DMS 273 (cell line): Measurements from ENCODE around the gene FNIP2.

ENCODE experiments used
- DNase-seq: peaks from one replicate; lab custom pipeline; 2025; ENCODE audit not compliant: unreplicated experiment; lab: John Stamatoyannopoulos, UW

FNIP2 gene

GRCh38 chr4:158835226-158836001, 66.6 kb downstream of the FNIP2 start:
- no peak for DNase-seq

- peak; percentile 51 for DNase-seq
Observed at GRCh38 chr4:158836002-158836369, 67.2 kb downstream of the FNIP2 start.

DNA sequence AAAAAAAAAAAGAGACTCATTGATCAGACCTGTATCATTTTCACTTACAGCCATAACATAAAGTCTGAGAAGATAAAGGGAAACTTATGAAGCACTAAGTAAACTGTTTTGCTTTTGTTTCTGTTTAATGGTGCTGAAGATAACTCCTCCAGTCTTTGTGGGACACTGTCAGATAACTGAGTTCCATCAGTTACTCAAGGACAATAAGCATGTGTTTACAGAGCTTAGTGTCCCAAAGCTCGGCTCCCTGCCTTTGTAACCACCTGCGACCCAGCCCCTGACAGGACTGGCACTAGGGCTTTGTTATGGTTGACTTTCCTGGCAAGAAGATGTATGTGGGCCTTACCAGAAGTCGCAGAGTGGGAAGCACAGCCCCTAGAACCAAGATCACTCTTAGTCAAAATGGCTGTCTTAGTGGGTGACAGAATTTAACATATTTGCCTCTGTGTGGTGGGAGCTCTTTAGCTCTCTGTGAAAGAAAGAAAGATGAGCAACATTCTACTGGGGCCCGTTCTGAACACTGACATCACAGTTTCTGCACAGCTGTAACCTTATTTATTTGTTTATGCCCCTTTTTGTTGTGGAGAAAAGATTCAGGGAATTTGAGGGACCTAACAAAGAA, 68.1 kb downstream of the FNIP2 start:
- DNase-seq = no peak

GRCh38 chr4:158837527-158838141, 68.8 kb downstream of the FNIP2 start:
- DNase-seq = no peak

- DNase-seq = no peak
Observed at GRCh38 chr4:158840131-158840530, 71.3 kb downstream of the FNIP2 start.

GRCh38 chr4:158841540-158841939, 72.7 kb downstream of the FNIP2 start:
- DNase-seq = no peak

DNA sequence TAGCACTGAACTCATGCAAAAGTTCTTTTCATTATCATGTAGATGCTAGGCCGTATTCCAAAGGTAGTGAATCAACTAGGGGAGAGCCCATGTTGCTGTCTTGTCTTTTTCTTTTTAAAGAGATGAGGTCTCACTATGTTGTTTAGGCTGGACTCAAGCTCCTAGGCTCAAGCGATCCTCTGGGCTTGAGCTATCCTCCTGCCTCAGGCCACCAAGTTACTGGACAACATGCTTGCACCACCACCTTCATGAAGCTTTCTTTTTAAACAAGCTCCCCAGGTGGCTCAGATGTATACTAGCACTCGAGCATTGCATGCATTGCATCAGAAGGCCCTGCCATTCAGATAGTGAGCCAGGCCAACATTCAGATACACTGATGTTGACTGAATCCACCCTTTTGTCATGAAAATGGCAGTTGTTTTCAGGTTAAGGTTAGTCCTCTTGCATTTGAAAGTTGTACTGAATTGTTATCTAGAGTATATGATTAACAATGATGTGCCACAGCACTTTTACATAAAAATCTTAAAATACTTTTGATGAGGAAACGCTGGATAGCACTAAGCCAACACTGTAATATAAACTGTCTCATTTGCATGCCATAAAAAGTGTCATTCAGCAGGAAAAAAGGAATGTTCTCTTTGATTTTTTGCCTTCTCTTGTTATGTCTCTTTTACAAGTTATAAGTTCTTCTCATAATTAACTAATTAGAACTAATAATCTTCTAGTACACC, 76.7 kb downstream of the FNIP2 start:
- DNase-seq = no peak

DNA sequence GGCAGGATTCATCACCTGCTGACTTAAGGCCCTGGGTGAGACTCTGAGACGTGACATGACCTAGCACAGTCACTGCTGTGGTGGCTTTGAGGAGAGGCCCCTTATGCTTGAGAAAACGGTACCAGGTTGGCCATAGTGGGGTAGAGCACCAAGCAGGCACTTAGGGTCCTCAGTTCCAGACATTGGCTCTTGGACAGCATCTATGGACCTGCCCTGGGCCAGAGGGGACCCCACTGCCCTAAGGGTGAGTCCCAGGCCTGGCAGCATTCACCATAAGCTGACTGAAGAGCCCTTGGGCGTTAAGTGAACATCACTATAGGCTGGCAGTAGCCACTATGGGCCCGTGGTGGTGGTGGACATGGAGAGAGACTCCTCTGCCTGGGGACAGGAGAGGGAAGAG, 78.7 kb downstream of the FNIP2 start:
- DNase-seq = no peak

- DNase-seq = no peak
Observed at GRCh38 chr4:158849681-158850080, 80.9 kb downstream of the FNIP2 start.

DNA sequence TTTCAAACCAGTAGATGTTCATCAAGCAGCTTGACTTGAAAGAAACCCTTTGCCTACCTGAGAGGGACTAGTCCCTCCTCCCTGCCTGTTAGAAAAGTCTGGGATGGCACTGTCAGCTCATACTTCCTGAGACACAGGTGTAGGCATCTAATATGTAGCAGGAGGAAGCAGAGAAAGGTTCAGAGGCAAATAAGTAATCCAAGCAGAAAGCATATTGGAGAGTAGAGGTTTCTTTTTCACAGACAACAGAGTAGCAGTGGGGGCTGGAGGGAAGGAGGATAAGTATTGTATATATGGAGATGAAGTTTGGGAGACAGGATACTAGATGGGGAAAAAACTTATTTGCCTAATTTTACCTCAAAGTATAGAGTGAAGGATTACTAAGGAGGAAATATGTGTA, 81.5 kb downstream of the FNIP2 start:
- no peak for DNase-seq

DNA sequence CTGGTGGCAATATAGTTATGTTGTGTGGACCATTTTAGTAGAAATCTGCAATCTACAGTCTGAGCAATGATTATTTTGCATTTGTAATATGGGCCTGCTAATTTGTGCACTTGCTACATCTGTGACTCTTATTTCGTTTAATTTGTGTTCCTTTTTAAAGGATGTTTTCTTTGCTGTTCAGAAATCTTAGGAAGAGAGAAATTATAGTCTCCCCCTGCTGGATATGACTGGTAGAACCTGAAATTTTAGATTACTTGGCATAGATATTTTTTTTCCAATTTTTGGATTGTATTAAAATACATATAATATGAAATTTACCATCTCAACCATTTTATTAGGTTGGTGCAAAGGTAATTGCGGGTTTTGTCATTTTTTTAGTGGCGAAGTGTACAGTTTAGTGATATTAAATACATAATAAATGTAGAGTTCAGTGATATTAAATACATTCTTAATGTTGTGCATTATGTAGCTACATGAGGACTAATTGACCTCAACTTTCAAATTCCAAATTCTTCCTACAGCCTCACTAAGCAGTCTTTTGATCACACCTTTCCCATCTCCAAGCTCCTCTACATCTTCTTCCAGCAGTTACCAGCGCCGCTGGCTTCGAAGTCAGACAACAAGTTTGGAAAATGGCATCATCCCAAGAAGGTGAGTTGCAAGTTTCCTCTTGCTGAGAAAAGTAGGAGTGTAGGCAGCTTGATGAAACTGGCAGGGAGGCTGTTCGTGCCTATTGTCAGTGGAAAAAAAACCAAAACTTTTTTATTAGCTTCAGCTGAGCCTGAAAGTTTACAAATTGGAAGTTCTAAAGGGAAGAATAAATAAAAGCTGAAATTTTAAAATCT, 82.2 kb downstream of the FNIP2 start:
- DNase-seq = peak; percentile 44

DNA sequence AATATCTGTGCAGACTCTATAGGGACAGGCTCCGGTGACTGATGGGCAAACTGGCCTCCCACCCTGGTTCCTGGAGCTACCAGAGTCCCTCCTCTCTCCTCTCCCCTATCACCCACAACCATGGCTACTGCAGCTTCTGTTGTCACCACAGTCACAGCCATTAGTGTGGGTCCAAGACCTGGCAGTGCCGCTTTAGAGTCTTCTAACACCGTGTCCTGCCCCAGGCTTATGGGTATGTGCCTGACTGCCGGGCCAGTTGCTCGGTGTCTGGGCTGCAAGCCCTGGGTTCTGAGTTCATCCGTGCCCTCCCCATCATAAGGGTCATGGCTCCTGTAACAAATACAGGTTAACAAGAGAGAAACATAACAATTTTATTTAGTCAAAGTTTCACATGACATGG, 85.4 kb downstream of the FNIP2 start:
- no peak for DNase-seq

DNA sequence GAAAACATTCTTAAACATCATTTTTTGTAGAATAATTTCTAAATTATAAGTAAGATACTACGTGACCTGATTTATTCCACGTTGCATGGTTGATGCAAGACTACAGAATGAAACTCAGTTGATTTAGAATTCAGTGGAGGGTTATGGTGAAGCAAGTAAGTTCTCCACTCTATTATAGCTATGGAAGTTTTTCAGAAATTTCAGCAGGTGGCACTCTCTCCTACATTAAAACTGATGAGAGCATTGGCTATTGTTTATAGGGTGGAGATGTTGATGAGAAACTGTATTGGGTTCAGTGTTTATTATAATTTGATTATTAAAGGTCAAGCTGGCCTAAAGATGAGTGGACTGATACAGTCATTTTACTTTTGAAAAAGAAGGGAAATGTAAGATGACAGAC, 88.0 kb downstream of the FNIP2 start:
- peak; percentile 40 for DNase-seq

DNA sequence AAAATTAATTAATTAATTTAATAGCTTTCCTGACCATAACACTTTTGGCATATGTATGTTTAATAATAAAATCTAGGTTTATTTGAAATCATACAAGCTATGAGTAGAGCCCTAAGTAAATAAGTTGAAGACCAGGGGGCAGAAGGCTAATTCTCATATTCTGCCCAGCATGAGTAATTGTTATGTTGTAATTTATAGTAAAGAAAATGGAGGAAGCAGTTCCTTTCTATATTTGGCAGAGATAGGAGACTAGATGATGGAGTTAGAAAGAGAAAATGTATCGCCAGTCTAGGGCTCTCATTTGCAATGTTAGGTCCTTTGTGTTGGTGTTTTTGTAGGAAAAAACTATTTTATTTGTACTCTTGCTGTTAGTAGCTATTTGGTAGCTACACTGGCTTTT, 89.1 kb downstream of the FNIP2 start:
- DNase-seq = no peak

DNA sequence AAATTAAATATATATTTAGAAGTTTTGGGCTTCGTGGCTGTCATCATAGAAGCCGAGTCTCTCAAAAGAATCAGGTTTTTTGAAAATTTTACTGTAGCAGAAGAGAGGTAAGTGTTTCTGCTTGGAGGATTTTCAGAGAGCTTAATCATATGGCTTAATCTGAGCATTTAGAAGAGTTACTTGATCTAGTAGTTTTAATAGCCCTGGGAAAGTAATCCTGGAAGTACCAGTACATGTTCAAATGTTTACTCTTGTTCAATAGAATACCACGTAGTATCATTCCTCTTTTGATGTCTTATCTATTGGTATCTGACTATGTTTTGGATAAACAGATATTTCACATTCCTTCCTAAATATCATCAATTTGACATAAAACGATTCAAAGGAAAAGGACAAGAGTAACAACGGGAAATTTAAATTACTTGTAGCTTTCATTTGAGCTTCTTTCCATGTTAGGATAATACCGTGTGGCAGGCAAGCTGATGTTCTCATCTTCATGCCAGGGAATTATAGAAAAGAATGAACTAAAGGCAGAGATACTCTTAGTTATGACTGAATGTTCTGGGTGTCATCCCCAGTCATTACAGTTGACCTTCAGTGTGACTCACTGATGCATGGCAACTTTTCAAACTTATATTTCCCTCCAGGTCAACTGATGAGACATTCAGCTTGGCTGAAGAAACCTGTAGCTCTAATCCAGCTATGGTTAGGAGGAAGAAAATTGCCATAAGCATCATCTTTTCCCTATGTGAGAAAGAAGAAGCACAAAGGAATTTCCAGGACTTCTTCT, 89.8 kb downstream of the FNIP2 start:
- DNase-seq = no peak

DNA sequence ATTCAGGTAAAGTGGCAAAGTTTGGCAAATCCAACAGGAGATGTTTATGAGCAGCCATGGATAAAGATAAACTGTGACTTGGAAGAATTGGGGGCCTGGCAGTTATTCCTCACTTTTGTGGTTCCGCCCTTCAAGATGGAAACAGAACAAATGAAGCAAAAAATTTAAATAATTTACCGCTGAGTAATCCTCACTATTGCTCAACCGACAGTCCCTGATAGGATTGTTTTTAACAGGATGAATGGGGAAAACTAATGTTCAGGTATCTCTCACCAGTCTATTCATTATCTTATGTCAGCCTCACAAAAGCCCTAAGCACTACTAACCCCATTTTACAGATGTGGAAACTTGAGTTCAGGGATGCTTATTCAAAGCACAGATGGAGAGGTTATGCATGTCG, 90.8 kb downstream of the FNIP2 start:
- DNase-seq = no peak

DNA sequence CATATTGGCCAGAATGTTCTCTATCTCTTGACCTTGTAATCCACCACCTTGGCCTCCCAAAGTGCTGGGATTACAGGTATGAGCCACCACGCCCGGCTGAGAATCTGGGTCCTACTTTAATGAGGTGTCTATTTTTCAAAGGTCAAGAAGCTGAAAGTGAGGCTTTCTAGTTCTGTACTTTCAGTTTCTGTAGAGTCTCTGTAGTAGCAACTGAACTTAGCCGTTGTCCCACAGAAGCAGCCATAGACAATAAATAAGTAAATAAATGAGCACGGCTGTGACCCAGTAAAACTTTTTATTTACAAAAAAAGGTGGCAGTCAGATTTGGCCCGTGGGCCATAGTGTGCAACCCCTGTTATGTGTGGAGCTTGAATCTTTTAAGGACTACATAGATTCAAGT, 92.0 kb downstream of the FNIP2 start:
- DNase-seq = no peak

- DNase-seq = no peak
Observed at GRCh38 chr4:158861281-158861680, 92.5 kb downstream of the FNIP2 start.

- no peak for DNase-seq
Observed at GRCh38 chr4:158861766-158862165, 92.9 kb downstream of the FNIP2 start.

DNA sequence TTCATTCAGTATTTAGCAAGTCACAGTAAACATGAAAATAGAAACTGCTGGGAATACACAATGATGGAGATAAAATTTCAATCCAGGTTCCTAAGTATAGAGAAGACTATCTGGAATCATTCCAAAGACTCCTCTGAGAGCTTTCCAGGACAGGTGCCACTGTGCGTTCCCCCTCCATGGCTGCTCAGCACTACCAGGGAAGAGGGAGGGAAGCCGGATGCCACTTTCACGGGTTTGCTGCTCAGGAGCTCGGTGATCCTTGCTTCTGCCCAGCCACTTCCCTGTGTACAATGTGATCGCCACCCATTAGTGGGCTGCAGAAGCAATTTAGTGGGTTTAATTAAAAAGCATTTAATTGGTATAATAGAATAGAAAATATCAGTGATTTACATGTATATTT, 94.5 kb downstream of the FNIP2 start:
- no peak for DNase-seq
